NCI-H146 treated with DMSO at 0.1 percent for 48 hours (cell line): ENCODE results near the gene LMOD3.

Source experiments
- DNase-seq: peaks from one replicate; lab custom pipeline; 2025; ENCODE audit not compliant: unreplicated experiment; lab: John Stamatoyannopoulos, UW

Gene LMOD3

GRCh38 chr3:69063636-69064035, 58.8 kb downstream of the LMOD3 start:
- no peak for DNase-seq

GRCh38 chr3:69059688-69060087, 62.7 kb downstream of the LMOD3 start:
- DNase-seq, result no peak

- no peak for DNase-seq
Observed at GRCh38 chr3:69058947-69059224, 63.5 kb downstream of the LMOD3 start.

- DNase-seq, result no peak
Observed at GRCh38 chr3:69058180-69058946, 64.0 kb downstream of the LMOD3 start.
